Heart right ventricle (tissue), 16 donors: ENCODE measurements around the gene C5. TPM values are rescaled to one million over a fixed set of nuclear protein-coding genes. Genes with fewer than 3 reads are reported as not detected.

Experiments
- ATAC-seq, 8 donors: fragments of 200-7000 bp; cut with Tn5 transposase; one replicate each; pipeline ENCODE4 v1.9.1; 2020; ENCODE audit warnings: mild to moderate bottlenecking in 8 of 8, moderate library complexity in 8 of 8, moderate number of reproducible peaks in 1 of 8
- DNase-seq, 2 donors: peaks; one replicate each; pipeline ENCODE4 v3.0.0-alpha.2; 2020
- H3K27ac ChIP-seq, 10 donors: fragments of 200-600 bp; sonication (generic) in 2 of 10; one replicate each; pipeline versions ENCODE4 v1.5.0 to v1.8.0; 2020 to 2022; ENCODE audit warnings: mild to moderate bottlenecking in 3 of 10
- H3K27me3 ChIP-seq, 7 donors: fragments of 200-600 bp; one replicate each; pipeline ENCODE4 v1.8.0; 2021 to 2022; ENCODE audit warnings: mild to moderate bottlenecking in 2 of 7
- H3K36me3 ChIP-seq, 9 donors: fragments of 200-600 bp; sonication (generic) in 1 of 9; one replicate each; pipeline versions ENCODE4 v1.5.0 to v1.8.0; 2020 to 2022; ENCODE audit warnings: mild to moderate bottlenecking in 2 of 9
- H3K4me1 ChIP-seq, 9 donors: fragments of 200-600 bp; sonication (generic) in 1 of 9; one replicate each; pipeline versions ENCODE4 v1.5.0 to v1.8.0; 2020 to 2022; ENCODE audit warnings: mild to moderate bottlenecking in 4 of 9
- H3K4me3 ChIP-seq, 10 donors: fragments of 200-600 bp; sonication (generic) in 2 of 10; one replicate each; pipeline versions ENCODE4 v1.5.0 to v1.8.0; 2020 to 2022; ENCODE audit warnings: mild to moderate bottlenecking in 7 of 10, moderate library complexity in 2 of 10
- H3K9me3 ChIP-seq, 11 donors: fragments of 200-600 bp in 10 of 11; sonication (generic) in 2 of 11; one replicate each; pipeline versions ENCODE4 v1.5.0 to v1.8.0; 2013 to 2022; ENCODE audit warnings: mild to moderate bottlenecking in 2 of 11, control low read depth in 1 of 11, moderate library complexity in 1 of 11
- CTCF ChIP-seq, 9 donors: fragments of 200-600 bp; sonication (generic) in 2 of 9; IDR thresholded peaks; one replicate each; pipeline versions ENCODE4 v1.5.0 to v1.8.0; 2021 to 2022; ENCODE audit warnings: antibody characterized with exemption in 9 of 9, mild to moderate bottlenecking in 5 of 9, moderate library complexity in 1 of 9
- WGBS, 2 donors: extraction: QIAGEN DNeasy Blood & Tissue Kit; methylation state at CpG; one replicate each; pipeline ENCODE4 v1.1.7; 2013; ENCODE audit warnings: inconsistent platforms in 1 of 2; 5-methylcytosine and 5-hydroxymethylcytosine counted together
- intact Hi-C, 10 donors: fragments of 100-400 bp; cut with DNase I; formaldehyde crosslinking; loops; one replicate each; pipeline versions ENCODE4 v1.11.1 to v1.14.2; 2022
- polyA plus RNA-seq, 2 donors: library from polyadenylated mRNA; stranded (reverse); fragments of 200-250 nt; gene quantifications; one replicate each; pipeline ENCODE4 v1.2.3, GENCODE V29; 2013
- total RNA-seq, 10 donors: library from RNA; stranded (reverse); fragmentation: NEBNext Ultra II Directional in 3 of 10; extraction: Animal tissue kit (Norgen Biotek cat#: 25700) in 3 of 10; gene quantifications; one replicate each; pipeline versions ENCODE4 v1.2.1 to v1.2.4, GENCODE V29; 2021 to 2023
- donor health status: Arrhythmogenic right ventricular cardiomyopathy.
- donor health status: ischemic (EF 13 %, LVEDD 7.1; RV severe dilation, severe dysfunction).
- donor health status: healthy with polysubstance abuse.
- donor health status: DM: no; HTN: yes; CAD: no.
- donor health status: DM: no; HTN: no; CAD: no.
- donor health status: ischemic (EF 25% LVEDD 6.9; RV normal size, moderate dysfunction).
- donor health status: ischemic (EF 25% LVEDD 5.7; RV mildly dilated, moderate dysfunction).
- donor health status: healthy.
- donor health status: DM: yes; HTN: yes; CAD: no.
- donor health status: Ischemic cardiomyopathy.
- donor health status: ischemic (EF 35%, LVEDD 5.7; RV mildly dilated, moderate dysfunction).
- donor health status: nonischemic (EF 11% LVEDD 7.7; RV severe dilation, severe dysfunction).
- donor health status: DM: yes; HTN: yes; CAD: no.
- donor health status: PGD.
- donor health status: ischemic (EF 29% LVEDD 5.4; RV normal size, mild dysfunction).
- donor health status: nonischemic (EF 23%, LVEDD 6.1; RV moderate dilation, normal function).

Gene C5
- total and polyA plus RNA-seq, 12 donors, result 0.35 to 1.5 (median 0.50) TPM

- intact Hi-C loops, result no loop called here
- Histone ChIP-seq H3K9me3 (no peaks in the 10 kb centered on the region), H3K27me3 (no peaks in the 10 kb centered on the region), H3K36me3 (peaks cover 0 to 64% (median 6%) of the 10 kb centered on the region in 9 donors), H3K4me3 (no peak overlapping the region), H3K27ac (no peak overlapping the region), H3K4me1 (peaks cover 0 to 11% (median 0%) of the 10 kb centered on the region in 9 donors)
- ATAC-seq (no peak), DNase-seq (no peak)
- TF ChIP-seq CTCF (IDR thresholded peaks at IDR 0.05), result no peak
- WGBS, 2 donors, result 88 to 92% methylated on average over 3 of the region's 3 CpGs
Observed at GRCh38 chr9:121088576-121088975, 38.5 kb upstream of the C5 start.

- TF ChIP-seq CTCF (IDR thresholded peaks at IDR 0.05), result no peak
- intact Hi-C loops, result no loop called here
- Histone ChIP-seq H3K4me1 (peaks cover 0 to 11% (median 0%) of the 10 kb centered on the region in 9 donors), H3K27ac (no peak overlapping the region), H3K4me3 (no peak overlapping the region), H3K36me3 (peaks cover 0 to 68% (median 6%) of the 10 kb centered on the region in 9 donors), H3K9me3 (no peaks in the 10 kb centered on the region), H3K27me3 (no peaks in the 10 kb centered on the region)
- 91 to 100% methylated on average over 1 of the region's 1 CpG for whole genome bisulfite sequencing, 2 donors
- DNase-seq (no peak), ATAC-seq (no peak)
Observed at GRCh38 chr9:121085661-121086060, 35.6 kb upstream of the C5 start.

GRCh38 chr9:121082075-121082474 lies 32.0 kb upstream of the C5 start:
- H3K27ac ChIP-seq, result no peak overlapping the region
- no peaks in the 10 kb centered on the region for H3K4me1 ChIP-seq
- no peaks in the 10 kb centered on the region for H3K27me3 ChIP-seq
- ATAC-seq (no peak), DNase-seq (no peak)
- WGBS, 2 donors, result 75 to 83% methylated on average over 1 of the region's 1 CpG
- intact Hi-C loops, result no loop called here
- no peak for TF ChIP-seq CTCF (IDR thresholded peaks at IDR 0.05)
- no peaks in the 10 kb centered on the region for H3K9me3 ChIP-seq
- no peak overlapping the region for H3K4me3 ChIP-seq
- H3K36me3 ChIP-seq, result peaks cover 0 to 63% (median 6%) of the 10 kb centered on the region in 9 donors

- H3K4me1 ChIP-seq, result peaks cover 0 to 45% (median 19%) of the 10 kb centered on the region in 9 donors
- WGBS, 2 donors, result 6 to 10% methylated on average over 19 of the region's 19 CpGs
- TF ChIP-seq CTCF (IDR thresholded peaks at IDR 0.05), result no peak
- H3K27me3 ChIP-seq, result no peaks in the 10 kb centered on the region
- peak overlapping the region; percentile 71 to 94 (median 88) for H3K27ac ChIP-seq
- peaks cover 0 to 7% (median 0%) of the 10 kb centered on the region in 9 donors for H3K36me3 ChIP-seq
- intact Hi-C loops, result loop anchor here in 1 of 10 donors (2.0 to 10.0 kb wide), 2 partner anchors 45 to 201 kb away; partner anchors contain the start of gene PHF19
- peak overlapping the region; percentile 40 to 93 (median 78) for H3K4me3 ChIP-seq
- DNase-seq, result no peak
- H3K9me3 ChIP-seq, result no peaks in the 10 kb centered on the region
- ATAC-seq, result no peak
Observed at GRCh38 chr9:121075251-121076036, 25.4 kb upstream of the C5 start.
